Gastrocnemius medialis (tissue), 4 donors: Measurements from ENCODE around the gene CAMTA1. TPM values are rescaled to one million over a fixed set of nuclear protein-coding genes. Genes with fewer than 3 reads are reported as not detected.

Source experiments
- ATAC-seq, 2 donors: fragments of 150-250 bp; one replicate each; pipeline ENCODE4 v1.9.1; 2016
- DNase-seq, 2 donors: peaks; one replicate each; pipeline ENCODE4 v3.0.0-alpha.2; 2019
- H3K27ac ChIP-seq, 4 donors: fragments of 200-600 bp; sonication (generic); 1 replicate in 1 of 4; 2 replicates in 3 of 4; pipeline ENCODE4 v1.5.1; 2016 to 2018; ENCODE audit warnings: mild to moderate bottlenecking in 2 of 4, moderate library complexity in 1 of 4
- H3K27me3 ChIP-seq, 3 donors: fragments of 200-600 bp; sonication (generic) in 2 of 3; 1 replicate in 1 of 3; 2 replicates in 2 of 3; pipeline versions ENCODE4 v1.5.1 to v1.6.0; 2016 to 2019; ENCODE audit warnings: mild to moderate bottlenecking in 1 of 3, moderate library complexity in 1 of 3
- H3K36me3 ChIP-seq, 2 donors: fragments of 200-600 bp; sonication (generic) in 1 of 2; one replicate each; pipeline ENCODE4 v1.5.1; 2017 to 2018
- H3K4me1 ChIP-seq, 2 donors: fragments of 200-600 bp; sonication (generic) in 1 of 2; one replicate each; pipeline ENCODE4 v1.5.1; 2016 to 2017; ENCODE audit warnings: mild to moderate bottlenecking in 2 of 2
- H3K4me3 ChIP-seq, 4 donors: fragments of 200-600 bp; sonication (generic) in 3 of 4; 1 replicate in 1 of 4; 2 replicates in 3 of 4; pipeline ENCODE4 v1.5.1; 2016 to 2019; ENCODE audit warnings: mild to moderate bottlenecking in 2 of 4
- H3K9me3 ChIP-seq, 3 donors: fragments of 200-600 bp; sonication (generic) in 2 of 3; 1 replicate in 1 of 3; 2 replicates in 2 of 3; pipeline ENCODE4 v1.5.1; 2016 to 2019
- CTCF ChIP-seq, 5 experiments: fragments of 450-650 bp in 3 of 5; fragments of 200-600 bp in 2 of 5; sonication (generic) in 2 of 5; IDR thresholded peaks in 4 of 5; conservative IDR thresholded peaks in 1 of 5; 1 replicate in 4 of 5; 2 replicates in 1 of 5; pipeline ENCODE4 v1.5.1; 2016 to 2019; ENCODE audit warnings: antibody characterized with exemption in 5 of 5, mild to moderate bottlenecking in 3 of 5, moderate library complexity in 3 of 5
- POLR2A ChIP-seq, 2 donors: fragments of 450-650 bp; IDR thresholded peaks; one replicate each; pipeline ENCODE4 v1.6.1; 2017; ENCODE audit warnings: antibody characterized with exemption in 2 of 2, mild to moderate bottlenecking in 2 of 2, moderate library complexity in 2 of 2
- in situ Hi-C, 4 donors: fragments of 200-750 bp; cut with MboI; loops; one replicate each; pipeline versions ENCODE4 v1.15.0 to v1.8.0; 2017; ENCODE audit warnings: low sequenced_read_pairs in 4 of 4
- intact Hi-C: fragments of 100-400 bp; cut with DNase I; formaldehyde crosslinking; loops from one replicate; pipeline ENCODE4 v1.15.1; 2023; ENCODE audit warnings: low total_unique reads
- total RNA-seq, 4 donors: library from RNA; depleted of rRNA; stranded (reverse); fragments of >200 nt; gene quantifications; one replicate each; pipeline versions ENCODE4 v1.1.0 to v1.2.3, GENCODE V29; 2016

CAMTA1 gene
- total RNA-seq, 4 donors from 2014 or later, result 60.5 to 113 (median 70.4) TPM

GRCh38 chr1:7555391-7556185 lies 770.3 kb downstream of the CAMTA1 start:
- no peak overlapping the region for H3K4me3 ChIP-seq
- intact Hi-C loops, result no loop called here
- H3K4me1 ChIP-seq, result no peaks in the 10 kb centered on the region
- no peaks in the 10 kb centered on the region for H3K9me3 ChIP-seq
- ATAC-seq (no peak), DNase-seq (no peak)
- in situ Hi-C loops, result no loop called here
- no peak overlapping the region for H3K27ac ChIP-seq
- peaks cover 0 to 3% (median 0%) of the 10 kb centered on the region in 3 donors for H3K27me3 ChIP-seq
- no peaks in the 10 kb centered on the region for H3K36me3 ChIP-seq
- TF ChIP-seq CTCF (IDR thresholded peaks at IDR 0.05 in 4 of 5, conservative IDR thresholded peaks at IDR 0.05 in 1 of 5) (no peak), POLR2A (IDR thresholded peaks at IDR 0.05) (no peak)

- DNase-seq (no peak), ATAC-seq (no peak)
- intact Hi-C loops, result no loop called here
- in situ Hi-C loops, result no loop called here
- Histone ChIP-seq H3K36me3 (no peaks in the 10 kb centered on the region), H3K4me1 (no peaks in the 10 kb centered on the region), H3K4me3 (no peak overlapping the region), H3K27ac (no peak overlapping the region), H3K9me3 (no peaks in the 10 kb centered on the region), H3K27me3 (no peaks in the 10 kb centered on the region)
- TF ChIP-seq POLR2A (IDR thresholded peaks at IDR 0.05), result no peak
- no peak for TF ChIP-seq CTCF (IDR thresholded peaks at IDR 0.05 in 4 of 5, conservative IDR thresholded peaks at IDR 0.05 in 1 of 5)
These were observed 772.1 kb downstream of the CAMTA1 start for GRCh38 chr1:7557301-7557891.

GRCh38 chr1:7558041-7558461 lies 772.8 kb downstream of the CAMTA1 start:
- Histone ChIP-seq H3K27ac (no peak overlapping the region), H3K36me3 (no peaks in the 10 kb centered on the region), H3K9me3 (no peaks in the 10 kb centered on the region), H3K4me3 (no peak overlapping the region), H3K4me1 (no peaks in the 10 kb centered on the region), H3K27me3 (no peaks in the 10 kb centered on the region)
- TF ChIP-seq CTCF (IDR thresholded peaks at IDR 0.05 in 4 of 5, conservative IDR thresholded peaks at IDR 0.05 in 1 of 5) (no peak), POLR2A (IDR thresholded peaks at IDR 0.05) (no peak)
- in situ Hi-C loops, result no loop called here
- ATAC-seq (no peak), DNase-seq (no peak)
- intact Hi-C loops, result no loop called here

- no peaks in the 10 kb centered on the region for H3K9me3 ChIP-seq
- intact Hi-C loops, result no loop called here
- H3K4me3 ChIP-seq, result no peak overlapping the region
- no peaks in the 10 kb centered on the region for H3K4me1 ChIP-seq
- H3K27me3 ChIP-seq, result no peaks in the 10 kb centered on the region
- TF ChIP-seq CTCF (IDR thresholded peaks at IDR 0.05 in 4 of 5, conservative IDR thresholded peaks at IDR 0.05 in 1 of 5), result no peak
- TF ChIP-seq POLR2A (IDR thresholded peaks at IDR 0.05), result no peak
- H3K27ac ChIP-seq, result no peak overlapping the region
- DNase-seq (no peak), ATAC-seq (no peak)
- H3K36me3 ChIP-seq, result no peaks in the 10 kb centered on the region
- in situ Hi-C loops, result no loop called here
These were observed 773.2 kb downstream of the CAMTA1 start for GRCh38 chr1:7558481-7558880.
